Measurements from ENCODE around the gene LY6G5B. TPM values are rescaled to one million over a fixed set of nuclear protein-coding genes. Genes with fewer than 3 reads are reported as not detected.
A peak's percentile ranks its signal among the peaks of the same experiment; 100 is the strongest.

The LY6G5B gene
- total and polyA plus RNA-seq, 12 donors: 0.48 to 13.4 (median 4.7) TPM

DNA sequence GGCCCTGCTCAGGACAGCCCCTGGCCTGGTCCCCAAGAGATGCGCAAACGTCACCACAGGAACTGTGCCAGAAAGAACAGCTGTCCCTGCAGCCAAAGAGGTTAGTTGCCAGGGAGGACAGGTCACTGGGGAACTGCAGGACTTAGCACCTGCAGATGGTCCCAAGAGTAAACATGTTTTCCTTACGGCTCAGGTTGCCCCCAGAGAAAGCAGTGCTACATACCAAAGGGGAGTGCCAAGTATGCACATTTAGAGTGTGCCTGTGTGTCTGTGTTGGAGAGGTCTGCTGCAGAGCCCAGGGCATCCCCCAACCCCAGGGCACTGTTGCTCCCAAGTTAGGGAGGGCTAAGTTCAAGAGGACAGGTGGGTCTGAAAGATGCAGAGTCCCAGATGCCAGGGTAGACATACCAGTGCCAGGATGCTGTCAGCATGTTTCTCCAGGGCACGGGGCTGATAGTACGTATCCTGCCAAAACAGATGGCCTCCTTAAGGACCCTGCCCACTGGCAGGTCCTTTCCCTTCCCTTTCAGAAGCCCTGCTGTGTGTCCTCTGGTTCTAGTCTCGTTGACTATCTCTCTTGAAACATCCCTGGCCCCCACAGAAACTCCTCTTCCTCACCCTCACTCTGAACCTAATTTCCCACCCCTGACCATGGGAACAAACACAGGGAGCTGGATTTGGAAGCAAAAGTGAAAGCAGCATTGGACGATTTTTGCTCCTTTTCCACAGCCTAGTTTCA lies 32.1 kb downstream of the LY6G5B start:
- WGBS, 4 donors: 28 to 31% (median 29%) methylated on average over 7 of the region's 7 CpGs
- Histone ChIP-seq H3K27ac (peak overlapping the region in 4 of 5 donors; percentile 22 to 98 (median 93)), H3K4me3 (peak overlapping the region in 3 of 4 donors; percentile 78 to 84 (median 82)), H3K4me1 (replicated peaks in 1 of 2) (peaks cover 8 to 25% of the 10 kb centered on the region in 2 donors), H3K9me3 (replicated peaks in 1 of 3) (no peaks in the 10 kb centered on the region), H3K27me3 (no peaks in the 10 kb centered on the region), H3K36me3 (replicated peaks in 1 of 2) (peaks cover 0 to 27% of the 10 kb centered on the region in 2 donors)
- intact Hi-C loops (cut with DNase I): no loop called here
- TF ChIP-seq, protein P1, sequence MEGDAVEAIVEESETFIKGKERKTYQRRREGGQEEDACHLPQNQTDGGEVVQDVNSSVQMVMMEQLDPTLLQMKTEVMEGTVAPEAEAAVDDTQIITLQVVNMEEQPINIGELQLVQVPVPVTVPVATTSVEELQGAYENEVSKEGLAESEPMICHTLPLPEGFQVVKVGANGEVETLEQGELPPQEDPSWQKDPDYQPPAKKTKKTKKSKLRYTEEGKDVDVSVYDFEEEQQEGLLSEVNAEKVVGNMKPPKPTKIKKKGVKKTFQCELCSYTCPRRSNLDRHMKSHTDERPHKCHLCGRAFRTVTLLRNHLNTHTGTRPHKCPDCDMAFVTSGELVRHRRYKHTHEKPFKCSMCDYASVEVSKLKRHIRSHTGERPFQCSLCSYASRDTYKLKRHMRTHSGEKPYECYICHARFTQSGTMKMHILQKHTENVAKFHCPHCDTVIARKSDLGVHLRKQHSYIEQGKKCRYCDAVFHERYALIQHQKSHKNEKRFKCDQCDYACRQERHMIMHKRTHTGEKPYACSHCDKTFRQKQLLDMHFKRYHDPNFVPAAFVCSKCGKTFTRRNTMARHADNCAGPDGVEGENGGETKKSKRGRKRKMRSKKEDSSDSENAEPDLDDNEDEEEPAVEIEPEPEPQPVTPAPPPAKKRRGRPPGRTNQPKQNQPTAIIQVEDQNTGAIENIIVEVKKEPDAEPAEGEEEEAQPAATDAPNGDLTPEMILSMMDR (IDR thresholded peaks at IDR 0.05): no peak
- no peak for TF ChIP-seq POLR2A (IDR thresholded peaks at IDR 0.05)
- peak in 2 of 7 donors; percentile 34 to 83 for DNase-seq

DNA sequence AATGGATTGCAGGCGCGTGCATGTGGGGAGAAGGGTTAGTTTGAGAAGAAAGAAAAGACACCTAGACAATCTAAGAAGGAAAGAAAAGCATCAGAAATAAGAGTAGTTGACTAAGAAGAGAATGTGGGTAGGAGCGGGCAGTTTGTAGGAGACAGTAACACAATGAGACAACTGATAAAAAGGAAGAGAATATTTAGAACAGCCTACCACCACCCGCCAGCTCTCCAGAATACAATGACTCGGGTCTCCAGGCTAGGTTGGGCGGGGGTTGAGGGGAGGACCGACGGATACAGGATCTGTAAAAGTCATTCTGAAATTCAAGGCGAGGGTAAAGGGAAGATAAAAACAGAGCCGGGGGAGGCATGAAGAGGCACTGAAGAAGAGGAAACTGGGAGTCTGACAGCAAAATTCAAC lies 32.6 kb downstream of the LY6G5B start:
- H3K36me3 ChIP-seq (replicated peaks in 1 of 2): peaks cover 0 to 22% of the 10 kb centered on the region in 2 donors
- intact Hi-C loops (cut with DNase I): no loop called here
- H3K27ac ChIP-seq: peak overlapping the region; percentile 90 to 99 (median 96)
- peaks cover 8 to 25% of the 10 kb centered on the region in 2 donors for H3K4me1 ChIP-seq (replicated peaks in 1 of 2)
- WGBS, 4 donors: 0 to 2% (median 1%) methylated on average over 10 of the region's 10 CpGs
- H3K4me3 ChIP-seq: peak overlapping the region; percentile 58 to 84 (median 80)
- DNase-seq: no peak
- no peaks in the 10 kb centered on the region for H3K9me3 ChIP-seq (replicated peaks in 1 of 3)
- no peak for TF ChIP-seq POLR2A (IDR thresholded peaks at IDR 0.05)
- TF ChIP-seq, protein P1 (IDR thresholded peaks at IDR 0.05): no peak
- no peaks in the 10 kb centered on the region for H3K27me3 ChIP-seq

DNA sequence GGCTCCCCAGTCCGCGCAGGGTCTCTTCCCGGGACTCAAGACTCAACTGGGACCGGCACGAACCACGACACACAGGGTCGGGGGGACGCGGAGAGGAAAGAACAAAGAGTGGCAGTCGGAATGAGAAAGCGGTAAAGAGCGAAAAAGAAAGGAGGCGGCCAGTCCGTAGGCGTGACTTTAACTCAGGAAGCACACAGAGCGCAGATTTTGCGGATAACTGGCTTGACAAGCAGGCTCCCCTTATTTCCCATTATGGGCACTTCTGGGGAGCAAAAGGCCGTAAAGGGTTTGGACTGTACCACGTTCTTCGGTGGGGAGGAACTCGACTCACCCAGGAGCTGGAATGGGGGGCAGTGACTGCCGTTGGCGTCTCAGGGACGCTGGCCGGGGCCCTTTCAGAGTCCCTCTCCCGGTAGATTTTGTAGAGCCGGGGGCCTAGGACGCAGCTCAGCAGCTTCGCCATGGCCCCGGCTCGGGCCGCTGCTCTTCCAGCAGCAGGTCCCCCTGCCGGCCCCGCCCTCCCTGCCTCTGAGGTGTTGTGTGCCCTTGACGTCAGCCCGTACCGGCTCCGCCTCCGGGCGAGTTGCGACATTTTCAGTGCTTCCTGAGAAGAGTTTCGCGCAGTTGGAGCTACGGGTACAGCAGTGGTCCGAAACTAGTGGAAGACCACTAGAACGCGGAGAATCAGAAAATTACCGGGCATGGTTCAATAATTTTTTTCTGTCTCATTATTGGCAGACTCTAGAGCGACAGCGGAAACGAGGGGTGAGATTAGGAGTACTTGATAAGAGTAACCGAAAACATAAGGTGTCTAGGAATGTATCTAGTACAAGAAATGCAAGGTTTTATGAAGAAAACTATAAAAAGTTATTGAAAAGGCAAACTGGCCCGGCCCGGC lies 33.3 kb downstream of the LY6G5B start, which contains the start of gene ABHD16A:
ABHD16A (minus strand) TSS at position 506 of the 898 bp plus-strand sequence; CDS start at position 463, 43 bp downstream.
- peaks cover 0 to 15% of the 10 kb centered on the region in 2 donors for H3K36me3 ChIP-seq (replicated peaks in 1 of 2)
- no peaks in the 10 kb centered on the region for H3K9me3 ChIP-seq (replicated peaks in 1 of 3)
- intact Hi-C loops (cut with DNase I): no loop called here
- H3K27me3 ChIP-seq: no peaks in the 10 kb centered on the region
- H3K4me3 ChIP-seq: peak within 1 kb of the TSS; percentile 58 to 84 (median 80)
- peaks cover 8 to 25% of the 10 kb centered on the region in 2 donors for H3K4me1 ChIP-seq (replicated peaks in 1 of 2)
- H3K27ac ChIP-seq: peak within 1 kb of the TSS; percentile 90 to 99 (median 96)
- TF ChIP-seq POLR2A (IDR thresholded peaks at IDR 0.05): peak; percentile 91
- TF ChIP-seq, protein P1 (IDR thresholded peaks at IDR 0.05): peak in 3 of 6 experiments; percentile 12 to 19 (median 18)
- WGBS, 4 donors: 1% methylated on average over 42 to 54 of the region's 54 CpGs
- peak; percentile 98 to 100 (median 99) for DNase-seq

DNA sequence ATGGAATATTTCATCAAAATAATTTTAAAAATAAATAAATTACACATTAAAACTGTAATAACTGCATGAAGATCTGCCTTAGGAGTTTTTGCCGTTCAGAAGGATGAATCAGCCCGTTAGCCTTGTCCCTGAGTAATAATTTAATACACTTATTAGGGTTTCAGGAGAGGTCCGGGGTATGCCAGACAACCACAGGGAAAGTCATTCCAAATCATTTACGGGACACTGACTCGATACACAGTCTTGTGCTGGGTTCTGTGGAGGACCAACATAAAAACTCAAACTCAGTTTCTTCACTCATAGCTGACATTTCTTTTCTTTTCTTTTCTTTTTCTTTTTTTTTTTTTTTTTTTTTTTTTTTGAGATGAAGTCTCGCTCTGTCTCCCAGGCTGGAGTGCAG lies 36.2 kb downstream of the LY6G5B start:
- no peak for DNase-seq
- WGBS, 4 donors: 42 to 63% (median 49%) methylated on average over 5 to 6 of the region's 6 CpGs
- Histone ChIP-seq H3K36me3 (replicated peaks in 1 of 2) (no peaks in the 10 kb centered on the region), H3K27me3 (no peaks in the 10 kb centered on the region), H3K9me3 (replicated peaks in 1 of 3) (no peaks in the 10 kb centered on the region), H3K4me1 (replicated peaks in 1 of 2) (peaks cover 8 to 20% of the 10 kb centered on the region in 2 donors), H3K27ac (peak overlapping the region in 1 of 5 donors; percentile 14), H3K4me3 (no peak overlapping the region)
- intact Hi-C loops (cut with DNase I): no loop called here
- TF ChIP-seq, protein P1 (IDR thresholded peaks at IDR 0.05): no peak
- no peak for TF ChIP-seq POLR2A (IDR thresholded peaks at IDR 0.05)

All from adrenal gland (tissue), 12 donors.